Liver (tissue), 9 donors: ENCODE measurements around the gene GRIP1. TPM values are rescaled to one million over a fixed set of nuclear protein-coding genes. Genes with fewer than 3 reads are reported as not detected.

Experiments
- DNase-seq: peaks from one replicate; pipeline ENCODE4 v3.0.0-alpha.2; 2017; ENCODE audit warnings: low spot score
- H3K27ac ChIP-seq, 2 donors: one replicate each; pipeline ENCODE4 v1.7.0; 2013; ENCODE audit warnings: inconsistent platforms in 2 of 2, low read length in 2 of 2, control low read depth in 1 of 2, low read depth in 1 of 2, mild to moderate bottlenecking in 1 of 2
- H3K27me3 ChIP-seq, 4 donors: one replicate each; pipeline versions ENCODE4 v1.6.1 to v1.7.0; 2013; ENCODE audit warnings: low read length in 3 of 4, inconsistent platforms in 1 of 4, mild to moderate bottlenecking in 1 of 4, moderate library complexity in 1 of 4; ENCODE audit not compliant: control insufficient read depth in 4 of 4, insufficient read depth in 4 of 4
- H3K36me3 ChIP-seq, 4 donors: one replicate each; pipeline versions ENCODE4 v1.6.1 to v1.7.0; 2013; ENCODE audit warnings: low read length in 3 of 4, mild to moderate bottlenecking in 3 of 4, low read depth in 1 of 4, moderate library complexity in 1 of 4; ENCODE audit not compliant: control insufficient read depth in 4 of 4, insufficient read depth in 3 of 4
- H3K4me1 ChIP-seq, 4 donors: one replicate each; pipeline versions ENCODE4 v1.6.1 to v1.7.0; 2013; ENCODE audit warnings: low read length in 3 of 4, mild to moderate bottlenecking in 3 of 4, moderate library complexity in 1 of 4; ENCODE audit not compliant: control insufficient read depth in 4 of 4, insufficient read depth in 4 of 4
- H3K4me3 ChIP-seq, 3 donors: one replicate each; pipeline versions ENCODE4 v1.6.1 to v1.7.0; 2013; ENCODE audit warnings: low read length in 3 of 3, control low read depth in 1 of 3, low read depth in 1 of 3, mild to moderate bottlenecking in 1 of 3
- H3K9ac ChIP-seq, 2 donors: one replicate each; pipeline ENCODE4 v1.7.0; 2013; ENCODE audit warnings: low read length in 2 of 2, mild to moderate bottlenecking in 2 of 2, moderate library complexity in 2 of 2, control low read depth in 1 of 2, low read depth in 1 of 2
- H3K9me3 ChIP-seq, 4 donors: one replicate each; pipeline versions ENCODE4 v1.6.1 to v1.7.0; 2013; ENCODE audit warnings: low read length in 3 of 4; ENCODE audit not compliant: control insufficient read depth in 4 of 4
- ATF3 ChIP-seq: IDR thresholded peaks from 2 replicates; pipeline ENCODE4 v1.6.1; 2016; ENCODE audit warnings: antibody characterized with exemption
- CTCF ChIP-seq: fragments of 150-350 bp; IDR thresholded peaks from 2 replicates; pipeline ENCODE4 v1.5.1; 2017; ENCODE audit warnings: improper control_type of control experiment, low read depth, low read length; ENCODE audit not compliant: missing input control
- EGR1 ChIP-seq, 2 donors: IDR thresholded peaks; 2 replicates each; pipeline ENCODE4 v1.6.1; 2016 to 2018; ENCODE audit warnings: antibody characterized with exemption in 2 of 2, low read depth in 2 of 2
- FOXA1 ChIP-seq: IDR thresholded peaks from 2 replicates; pipeline ENCODE4 v1.6.1; 2016; ENCODE audit warnings: antibody characterized with exemption
- FOXA2 ChIP-seq: IDR thresholded peaks from 2 replicates; pipeline ENCODE4 v1.6.1; 2016; ENCODE audit warnings: antibody characterized with exemption
- GABPA ChIP-seq, 2 donors: IDR thresholded peaks in 1 of 2; conservative IDR thresholded peaks in 1 of 2; 2 replicates each; pipeline ENCODE4 v1.6.1; 2016; ENCODE audit warnings: antibody characterized with exemption in 2 of 2, mild to moderate bottlenecking in 1 of 2, moderate library complexity in 1 of 2
- HNF4A ChIP-seq, 2 donors: conservative IDR thresholded peaks; 2 replicates each; pipeline ENCODE4 v1.6.1; 2016; ENCODE audit warnings: antibody characterized with exemption in 2 of 2, mild to moderate bottlenecking in 2 of 2
- JUND ChIP-seq, 2 donors: IDR thresholded peaks; 2 replicates each; pipeline ENCODE4 v1.6.1; 2016; ENCODE audit warnings: antibody characterized with exemption in 2 of 2
- MAX ChIP-seq: IDR thresholded peaks from 2 replicates; pipeline ENCODE4 v1.6.1; 2016; ENCODE audit warnings: antibody characterized with exemption
- NR2F2 ChIP-seq: IDR thresholded peaks from 2 replicates; pipeline ENCODE4 v1.6.1; 2016; ENCODE audit warnings: antibody characterized with exemption
- RAD21 ChIP-seq, 2 donors: IDR thresholded peaks; 2 replicates each; pipeline ENCODE4 v1.6.1; 2016; ENCODE audit warnings: antibody characterized with exemption in 2 of 2, mild to moderate bottlenecking in 2 of 2
- REST ChIP-seq: IDR thresholded peaks from 2 replicates; pipeline ENCODE4 v1.6.1; 2016; ENCODE audit warnings: antibody characterized with exemption, mild to moderate bottlenecking
- RXRA ChIP-seq, 2 donors: IDR thresholded peaks; 2 replicates each; pipeline ENCODE4 v1.6.1; 2017 to 2018; ENCODE audit warnings: antibody characterized with exemption in 2 of 2, mild to moderate bottlenecking in 1 of 2
- SP1 ChIP-seq: IDR thresholded peaks from 2 replicates; pipeline ENCODE4 v1.6.1; 2018; ENCODE audit warnings: antibody characterized with exemption, mild to moderate bottlenecking
- TAF1 ChIP-seq: conservative IDR thresholded peaks from 2 replicates; pipeline ENCODE4 v1.6.1; 2016; ENCODE audit warnings: antibody characterized with exemption, mild to moderate bottlenecking
- YY1 ChIP-seq: IDR thresholded peaks from 2 replicates; pipeline ENCODE4 v1.6.1; 2016; ENCODE audit warnings: antibody characterized with exemption, mild to moderate bottlenecking
- WGBS: extraction: QIAGEN DNeasy Blood & Tissue Kit; methylation state at CpG from one replicate; pipeline ENCODE4 v1.1.7; 2013; 5-methylcytosine and 5-hydroxymethylcytosine counted together
- polyA plus RNA-seq, 2 donors: library from polyadenylated mRNA; stranded (reverse) in 1 of 2; unstranded in 1 of 2; fragments of 200-250 nt in 1 of 2; fragments of >200 nt in 1 of 2; fragmentation: Nextera tagmentation in 1 of 2; extraction: Ambion mirVana in 1 of 2; gene quantifications; one replicate each; pipeline versions ENCODE4 v1.2.1 to v1.2.3, GENCODE V29; 2013 to 2015
- total RNA-seq, 2 donors: library from RNA; depleted of rRNA; stranded (reverse); fragments of >200 nt; gene quantifications; one replicate each; pipeline ENCODE4 v1.2.3, GENCODE V29; 2014
- donor health status: healthy.
- donor health status: healthy.
- donor health status: healthy.
- donor health status: healthy.
- donor health status: healthy.

GRIP1 gene
- total and polyA plus RNA-seq, 4 donors, result 0.05 to 1.5 (median 0.24) TPM

- 90% methylated on average over 1 of the region's 1 CpG for WGBS
- H3K9ac ChIP-seq, result no peak overlapping the region
- TF ChIP-seq YY1 (no peak), FOXA2 (no peak), SP1 (no peak), HNF4A (conservative IDR thresholded peaks at IDR 0.05) (no peak), REST (no peak), TAF1 (no peak), FOXA1 (no peak), EGR1 (IDR thresholded peaks at IDR 0.05; ENCODE audit: low read depth in 2 of 2) (no peak), MAX (no peak)
- H3K4me3 ChIP-seq, result no peak overlapping the region
- H3K27me3 ChIP-seq, result no peaks in the 10 kb centered on the region
- peaks cover 0 to 10% (median 5%) of the 10 kb centered on the region in 4 donors for H3K36me3 ChIP-seq
- no peaks in the 10 kb centered on the region for H3K9me3 ChIP-seq
- no peak overlapping the region for H3K27ac ChIP-seq
- H3K4me1 ChIP-seq, result no peaks in the 10 kb centered on the region
- no peak for DNase-seq
Observed at GRCh38 chr12:66312189-66312588, 366.7 kb downstream of the GRIP1 start.

GRCh38 chr12:66309606-66310005 lies 369.3 kb downstream of the GRIP1 start:
- no peak overlapping the region for H3K27ac ChIP-seq
- no peaks in the 10 kb centered on the region for H3K27me3 ChIP-seq
- no peaks in the 10 kb centered on the region for H3K9me3 ChIP-seq
- H3K36me3 ChIP-seq, result peaks cover 0 to 10% (median 7%) of the 10 kb centered on the region in 4 donors
- no peaks in the 10 kb centered on the region for H3K4me1 ChIP-seq
- DNase-seq, result no peak
- TF ChIP-seq FOXA1 (no peak), JUND (IDR thresholded peaks at IDR 0.05) (no peak), REST (no peak), GABPA (IDR thresholded peaks at IDR 0.05 in 1 of 2, conservative IDR thresholded peaks at IDR 0.05 in 1 of 2) (no peak), RAD21 (IDR thresholded peaks at IDR 0.05) (no peak), SP1 (no peak), EGR1 (IDR thresholded peaks at IDR 0.05; ENCODE audit: low read depth in 2 of 2) (no peak), HNF4A (conservative IDR thresholded peaks at IDR 0.05) (no peak), RXRA (IDR thresholded peaks at IDR 0.05) (no peak), YY1 (no peak), ATF3 (no peak), MAX (no peak), NR2F2 (no peak), CTCF (no peak), TAF1 (no peak)
- WGBS, result 93% methylated on average over 1 of the region's 1 CpG
- H3K9ac ChIP-seq, result no peak overlapping the region
- H3K4me3 ChIP-seq, result no peak overlapping the region
